IMR-90 (cell line): ENCODE measurements around the gene NAV2. TPM values are rescaled to one million over a fixed set of nuclear protein-coding genes. Genes with fewer than 3 reads are reported as not detected.

Experiments used
- ATAC-seq: fragments of 200-7000 bp; cut with Tn5 transposase; 2 replicates; pipeline ENCODE4 v1.9.1; 2020; ENCODE audit warnings: low read depth, mild to moderate bottlenecking, moderate library complexity
- BruUV-seq: library from RNA; stranded (reverse); fragments of 400-500 nt; replicated peaks from 2 replicates; lab custom pipeline; 2021; lab: Mats Ljungman, UMichigan
- CTCF ChIA-PET: fragments of 300-600 bp; formaldehyde crosslinking; extraction: SDS; loops from one replicate; lab custom pipeline; 2021; ENCODE audit warnings: antibody characterized with exemption; lab: Yijun Ruan, JAX
- POLR2A ChIA-PET: fragments of 300-600 bp; sonication (Branson Sonifier 250); formaldehyde crosslinking; loops from one replicate; lab custom pipeline; 2022; ENCODE audit warnings: antibody characterized with exemption; ENCODE audit not compliant: unreplicated experiment; lab: Charles Lee
- DNase-seq: peaks from one replicate; pipeline ENCODE4 v3.0.0; 2013
- H2AFZ ChIP-seq: replicated peaks from 2 replicates; pipeline ENCODE3; 2013; ENCODE audit warnings: low read length, mild to moderate bottlenecking; ENCODE audit not compliant: poor library complexity
- H2AK5ac ChIP-seq: 2 replicates; pipeline ENCODE4 v1.6.1; 2013; ENCODE audit warnings: low read depth, low read length, inconsistent platforms
- H2AK9ac ChIP-seq: replicated peaks from 2 replicates; pipeline ENCODE3; 2013; ENCODE audit warnings: mild to moderate bottlenecking, low read depth, low read length, moderate library complexity; ENCODE audit not compliant: poor library complexity
- H2BK120ac ChIP-seq: 2 replicates; pipeline ENCODE4 v1.6.1; 2013; ENCODE audit warnings: low read depth, low read length, inconsistent platforms
- H2BK15ac ChIP-seq: 3 replicates; pipeline ENCODE4 v1.6.1; 2013; ENCODE audit warnings: low read depth, low read length, inconsistent platforms
- H2BK20ac ChIP-seq: 2 replicates; pipeline ENCODE4 v1.6.1; 2013; ENCODE audit warnings: low read depth, mild to moderate bottlenecking, inconsistent platforms, low read length, moderate library complexity
- H2BK5ac ChIP-seq: 2 replicates; pipeline ENCODE4 v1.6.1; 2013; ENCODE audit warnings: mild to moderate bottlenecking, low read depth, low read length, inconsistent platforms; ENCODE audit not compliant: poor library complexity, severe bottlenecking
- H3K14ac ChIP-seq: replicated peaks from 2 replicates; pipeline ENCODE4 v1.6.1; 2013; ENCODE audit warnings: low read depth, low read length, inconsistent platforms
- H3K18ac ChIP-seq: 2 replicates; pipeline ENCODE4 v1.6.1; 2013; ENCODE audit warnings: low read depth, low read length, control low read depth
- H3K23ac ChIP-seq: 2 replicates; pipeline ENCODE4 v1.6.1; 2013; ENCODE audit warnings: low read depth, low read length, inconsistent platforms
- H3K27ac ChIP-seq: 2 replicates; pipeline ENCODE4 v1.5.1; 2013; ENCODE audit warnings: mild to moderate bottlenecking, control low read depth, low read length; ENCODE audit not compliant: insufficient read depth
- H3K27me3 ChIP-seq: 2 replicates; pipeline ENCODE4 v1.6.1; 2013; ENCODE audit warnings: low read length; ENCODE audit not compliant: control insufficient read depth, insufficient read depth
- H3K36me3 ChIP-seq: 2 replicates; pipeline ENCODE4 v1.6.1; 2013; ENCODE audit warnings: low read length, mixed read lengths; ENCODE audit not compliant: control insufficient read depth, insufficient read depth
- H3K4ac ChIP-seq: 2 replicates; pipeline ENCODE4 v1.6.1; 2013; ENCODE audit warnings: low read depth, low read length, inconsistent platforms
- H3K4me1 ChIP-seq: 2 replicates; pipeline ENCODE4 v1.6.1; 2013; ENCODE audit warnings: low read length, mixed read lengths; ENCODE audit not compliant: control insufficient read depth, insufficient read depth
- H3K4me2 ChIP-seq: 2 replicates; pipeline ENCODE4 v1.6.1; 2013; ENCODE audit warnings: low read depth, mild to moderate bottlenecking, control low read depth, low read length, moderate library complexity
- H3K4me3 ChIP-seq: 2 replicates; pipeline ENCODE4 v1.5.1; 2013; ENCODE audit warnings: low read depth, mild to moderate bottlenecking, control low read depth, low read length, moderate library complexity; ENCODE audit not compliant: insufficient read depth
- H3K56ac ChIP-seq: 2 replicates; pipeline ENCODE4 v1.6.1; 2013; ENCODE audit warnings: low read length, inconsistent platforms; ENCODE audit not compliant: insufficient read depth; ENCODE audit errors: extremely low read depth
- H3K79me1 ChIP-seq, 2 experiments: 2 replicates each; pipeline ENCODE4 v1.6.1; 2013; ENCODE audit warnings: low read length in 2 of 2, inconsistent platforms in 1 of 2, low read depth in 1 of 2
- H3K9ac ChIP-seq: 2 replicates; pipeline ENCODE4 v1.6.1; 2013; ENCODE audit warnings: low read depth, low read length, control low read depth
- H3K9me1 ChIP-seq: 2 replicates; pipeline ENCODE4 v1.6.1; 2013; ENCODE audit warnings: low read length, inconsistent platforms; ENCODE audit not compliant: insufficient read depth
- H3K9me3 ChIP-seq: 2 replicates; pipeline ENCODE4 v1.6.1; 2013; ENCODE audit warnings: low read length; ENCODE audit not compliant: control insufficient read depth, insufficient read depth
- H4K20me1 ChIP-seq: 2 replicates; pipeline ENCODE4 v1.6.1; 2013; ENCODE audit warnings: low read length, inconsistent platforms; ENCODE audit not compliant: insufficient read depth
- H4K5ac ChIP-seq: 2 replicates; pipeline ENCODE4 v1.6.1; 2013; ENCODE audit warnings: mild to moderate bottlenecking, low read depth, low read length, control low read depth
- H4K8ac ChIP-seq, 2 experiments: 2 replicates each; pipeline ENCODE4 v1.6.1; 2013; ENCODE audit warnings: low read depth in 2 of 2, low read length in 2 of 2, control low read depth in 1 of 2, inconsistent platforms in 1 of 2
- H4K91ac ChIP-seq: 2 replicates; pipeline ENCODE4 v1.6.1; 2013; ENCODE audit warnings: low read depth, low read length, inconsistent platforms; ENCODE audit not compliant: insufficient read depth
- BHLHE40 ChIP-seq: fragments of 150-350 bp; IDR thresholded peaks from 2 replicates; pipeline ENCODE4 v1.6.1; 2016; ENCODE audit warnings: mild to moderate bottlenecking, low read depth, low read length
- CEBPB ChIP-seq: IDR thresholded peaks from 2 replicates; pipeline ENCODE4 v1.6.1; 2012; ENCODE audit warnings: low read depth, low read length, improper control_type of control experiment
- ELK1 ChIP-seq: fragments of 150-350 bp; IDR thresholded peaks from 2 replicates; pipeline ENCODE4 v1.6.1; 2016; ENCODE audit warnings: low read depth, mild to moderate bottlenecking, low read length, moderate library complexity, borderline replicate concordance
- MAFK ChIP-seq: IDR thresholded peaks from 2 replicates; pipeline ENCODE4 v1.6.1; 2012; ENCODE audit warnings: low read depth, low read length, improper control_type of control experiment
- NFE2L2 ChIP-seq: fragments of 150-350 bp; IDR thresholded peaks from 2 replicates; pipeline ENCODE4 v1.6.1; 2016; ENCODE audit warnings: low read depth, mild to moderate bottlenecking, low read length
- WGBS, 2 experiments: methylation state at CpG; one replicate each; pipeline versions ENCODE4 v1.1.5 to v1.1.7; 2013; ENCODE audit warnings: missing lambda C conversion rate in 2 of 2; ENCODE audit not compliant: insufficient read length in 1 of 2; ENCODE audit errors: extremely low coverage in 2 of 2; 5-methylcytosine and 5-hydroxymethylcytosine counted together
- dilution Hi-C: fragments of 300-500 bp; cut with HindIII; formaldehyde crosslinking; loops from one replicate; pipeline ENCODE4 v1.14.3; 2018; ENCODE audit warnings: low sequenced_read_pairs; ENCODE audit not compliant: unreplicated experiment
- in situ Hi-C: fragments of 300-500 bp; cut with MboI; formaldehyde crosslinking; loops from 3 replicates; pipeline ENCODE4 v1.14.3; 2019; ENCODE audit warnings: low sequenced_read_pairs, inconsistent platforms, mixed read lengths
- intact Hi-C: fragments of 100-400 bp; cut with micrococcal nuclease; formaldehyde crosslinking; loops from 2 replicates; pipeline ENCODE4 v1.10.0; 2022
- polyA plus RNA-seq, 3 experiments: library from polyadenylated mRNA; depleted of rRNA; stranded (reverse); fragments of >200 nt; gene quantifications; 2 replicates each; pipeline ENCODE4 v1.2.3, GENCODE V29; 2012; ENCODE audit warnings: low replicate concordance in 1 of 3
- total RNA-seq: library from RNA; depleted of rRNA; stranded (reverse); fragments of >200 nt; gene quantifications from 2 replicates; pipeline ENCODE4 v1.2.3, GENCODE V29; 2012
- TF ChIP-seq, protein P1 (sequence below): conservative IDR thresholded peaks from 2 replicates; pipeline ENCODE4 v1.5.1; 2012; ENCODE audit warnings: mild to moderate bottlenecking, low read depth, low read length, improper control_type of control experiment
- TF ChIP-seq, protein P2 (sequence below): fragments of 150-350 bp; IDR thresholded peaks from 2 replicates; pipeline ENCODE4 v1.6.1; 2017; ENCODE audit warnings: mild to moderate bottlenecking, antibody characterized with exemption, low read length, low read depth

The NAV2 gene
- total and polyA plus RNA-seq, 2 of the 4 experiments (the other 2 are of a cell fraction) = 4.5 to 12.6 TPM

GRCh38 chr11:19737575-19737974 is 24.9 kb downstream of the NAV2 start:
- Histone ChIP-seq H4K91ac (no peak overlapping the region), H3K36me3 (no peaks in the 10 kb centered on the region), H2BK15ac (no peak overlapping the region), H3K9ac (no peak overlapping the region), H2BK120ac (no peak overlapping the region), H4K5ac (no peak overlapping the region), H4K20me1 (peaks cover 28% of the 10 kb centered on the region; the same call in 1 of the 2 replicates), H2AK9ac (no peak overlapping the region), H2AK5ac (no peak overlapping the region), H3K4me1 (no peaks in the 10 kb centered on the region), H3K79me1 (peaks cover 59% of the 10 kb centered on the region in 2 experiments), H2BK20ac (no peak overlapping the region), H3K9me1 (peaks cover 4% of the 10 kb centered on the region; the same call in 1 of the 2 replicates), H3K27me3 (no peaks in the 10 kb centered on the region), H3K27ac (no peak overlapping the region), H2BK5ac (no peak overlapping the region), H3K23ac (peak overlapping the region; percentile 16; the same call in 1 of the 2 replicates), H3K9me3 (no peaks in the 10 kb centered on the region), H2AFZ (no peak overlapping the region), H3K18ac (no peak overlapping the region), H3K56ac (no peak overlapping the region), H3K4me2 (no peak overlapping the region), H3K14ac (no peak overlapping the region), H4K8ac (no peak overlapping the region), H3K4ac (no peak overlapping the region), H3K4me3 (no peak overlapping the region)
- dilution Hi-C loops (no loop called here), in situ Hi-C loops (loop anchor here (5.0 to 10.0 kb wide), 2 partner anchors 170 to 387 kb away; no protein-coding TSS in a partner anchor), intact Hi-C loops (no loop called here)
- TF ChIP-seq CEBPB (no peak), ELK1 (no peak), NFE2L2 (no peak), MAFK (no peak), BHLHE40 (no peak)
- TF ChIP-seq, protein P1, sequence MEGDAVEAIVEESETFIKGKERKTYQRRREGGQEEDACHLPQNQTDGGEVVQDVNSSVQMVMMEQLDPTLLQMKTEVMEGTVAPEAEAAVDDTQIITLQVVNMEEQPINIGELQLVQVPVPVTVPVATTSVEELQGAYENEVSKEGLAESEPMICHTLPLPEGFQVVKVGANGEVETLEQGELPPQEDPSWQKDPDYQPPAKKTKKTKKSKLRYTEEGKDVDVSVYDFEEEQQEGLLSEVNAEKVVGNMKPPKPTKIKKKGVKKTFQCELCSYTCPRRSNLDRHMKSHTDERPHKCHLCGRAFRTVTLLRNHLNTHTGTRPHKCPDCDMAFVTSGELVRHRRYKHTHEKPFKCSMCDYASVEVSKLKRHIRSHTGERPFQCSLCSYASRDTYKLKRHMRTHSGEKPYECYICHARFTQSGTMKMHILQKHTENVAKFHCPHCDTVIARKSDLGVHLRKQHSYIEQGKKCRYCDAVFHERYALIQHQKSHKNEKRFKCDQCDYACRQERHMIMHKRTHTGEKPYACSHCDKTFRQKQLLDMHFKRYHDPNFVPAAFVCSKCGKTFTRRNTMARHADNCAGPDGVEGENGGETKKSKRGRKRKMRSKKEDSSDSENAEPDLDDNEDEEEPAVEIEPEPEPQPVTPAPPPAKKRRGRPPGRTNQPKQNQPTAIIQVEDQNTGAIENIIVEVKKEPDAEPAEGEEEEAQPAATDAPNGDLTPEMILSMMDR = no peak
- TF ChIP-seq, protein P2, sequence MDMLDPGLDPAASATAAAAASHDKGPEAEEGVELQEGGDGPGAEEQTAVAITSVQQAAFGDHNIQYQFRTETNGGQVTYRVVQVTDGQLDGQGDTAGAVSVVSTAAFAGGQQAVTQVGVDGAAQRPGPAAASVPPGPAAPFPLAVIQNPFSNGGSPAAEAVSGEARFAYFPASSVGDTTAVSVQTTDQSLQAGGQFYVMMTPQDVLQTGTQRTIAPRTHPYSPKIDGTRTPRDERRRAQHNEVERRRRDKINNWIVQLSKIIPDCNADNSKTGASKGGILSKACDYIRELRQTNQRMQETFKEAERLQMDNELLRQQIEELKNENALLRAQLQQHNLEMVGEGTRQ = no peak
- BruUV-seq = no TSS peak
- ChIA-PET CTCF (interaction anchor here (3.5 kb wide), 1 partner anchor 174 kb away, joined by 18 read pairs; no protein-coding TSS in a partner anchor), POLR2A (no interaction called here)
- WGBS, 2 experiments = 76% methylated on average over 3 of the region's 4 CpGs; no CpG with 5 or more reads in 1 of the 2 experiments
- ATAC-seq (no peak), DNase-seq (no peak)
